GM12873 (cell line): ENCODE results near the gene FYCO1.

ENCODE experiments used
- TF ChIP-seq, protein P1 (sequence below): IDR thresholded peaks from 2 replicates; pipeline ENCODE4 v1.5.1; 2012; ENCODE audit warnings: low read depth, mild to moderate bottlenecking, moderate library complexity, low read length, control low read depth; ENCODE audit not compliant: insufficient read depth; ENCODE audit errors: missing control alignments

FYCO1 gene

DNA sequence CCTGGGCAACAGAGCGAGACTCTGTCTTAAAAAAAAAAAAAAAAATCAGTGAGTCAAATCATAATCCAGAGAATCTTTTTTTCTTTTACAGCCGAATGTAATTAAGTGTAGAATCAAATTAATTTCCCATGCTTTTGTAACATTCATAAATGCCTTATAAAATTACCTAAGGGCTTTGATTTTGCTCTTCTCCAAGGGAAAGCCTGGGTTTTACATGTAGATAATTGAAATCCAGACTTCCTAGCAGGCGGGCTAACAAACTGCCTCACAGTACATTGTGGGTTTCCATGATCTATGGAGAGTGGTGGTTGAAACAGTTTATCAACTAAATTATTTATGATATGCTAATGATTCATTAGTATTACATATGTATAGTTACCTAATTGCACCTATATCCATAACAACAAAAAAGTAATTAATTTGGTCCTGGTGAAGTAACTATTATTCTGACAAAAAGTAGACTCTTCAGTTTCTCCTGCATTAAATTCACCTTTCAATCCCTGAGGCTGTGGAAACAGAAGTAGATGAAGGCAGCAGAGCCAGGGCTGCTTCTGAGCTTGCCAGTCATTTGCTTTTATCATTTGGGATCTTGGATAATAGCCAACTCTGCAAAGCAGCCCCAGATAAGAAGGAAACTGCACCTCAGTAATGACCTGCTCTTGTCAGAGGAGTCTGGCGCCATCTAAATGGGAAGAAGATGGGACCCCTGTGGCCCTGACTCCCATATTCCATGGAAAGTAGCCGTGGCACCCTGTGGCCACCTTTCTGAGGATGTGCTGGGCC is 99.7 kb downstream of the FYCO1 start:
- TF ChIP-seq, protein P1, sequence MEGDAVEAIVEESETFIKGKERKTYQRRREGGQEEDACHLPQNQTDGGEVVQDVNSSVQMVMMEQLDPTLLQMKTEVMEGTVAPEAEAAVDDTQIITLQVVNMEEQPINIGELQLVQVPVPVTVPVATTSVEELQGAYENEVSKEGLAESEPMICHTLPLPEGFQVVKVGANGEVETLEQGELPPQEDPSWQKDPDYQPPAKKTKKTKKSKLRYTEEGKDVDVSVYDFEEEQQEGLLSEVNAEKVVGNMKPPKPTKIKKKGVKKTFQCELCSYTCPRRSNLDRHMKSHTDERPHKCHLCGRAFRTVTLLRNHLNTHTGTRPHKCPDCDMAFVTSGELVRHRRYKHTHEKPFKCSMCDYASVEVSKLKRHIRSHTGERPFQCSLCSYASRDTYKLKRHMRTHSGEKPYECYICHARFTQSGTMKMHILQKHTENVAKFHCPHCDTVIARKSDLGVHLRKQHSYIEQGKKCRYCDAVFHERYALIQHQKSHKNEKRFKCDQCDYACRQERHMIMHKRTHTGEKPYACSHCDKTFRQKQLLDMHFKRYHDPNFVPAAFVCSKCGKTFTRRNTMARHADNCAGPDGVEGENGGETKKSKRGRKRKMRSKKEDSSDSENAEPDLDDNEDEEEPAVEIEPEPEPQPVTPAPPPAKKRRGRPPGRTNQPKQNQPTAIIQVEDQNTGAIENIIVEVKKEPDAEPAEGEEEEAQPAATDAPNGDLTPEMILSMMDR = no peak

DNA sequence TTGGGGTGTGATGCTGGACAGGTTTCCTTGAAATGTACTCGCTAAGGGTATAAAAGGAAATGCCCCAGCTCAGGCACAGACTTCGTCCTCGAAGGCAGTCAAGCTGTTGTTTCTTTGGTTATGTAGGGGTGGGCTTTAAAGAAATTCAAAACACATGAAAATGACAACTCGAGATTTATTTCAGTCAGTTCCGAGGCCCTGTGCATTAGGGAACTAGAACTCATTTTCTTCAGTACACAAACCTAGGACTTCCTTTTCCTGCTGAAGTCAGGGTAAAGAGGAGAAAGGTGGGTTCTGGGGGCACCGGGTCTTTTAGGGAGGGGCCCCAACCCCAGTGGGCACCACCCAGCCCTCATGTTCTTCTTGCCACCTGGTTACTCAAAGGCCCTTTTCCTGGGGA is 101.6 kb downstream of the FYCO1 start:
- TF ChIP-seq, protein P1 = no peak

DNA sequence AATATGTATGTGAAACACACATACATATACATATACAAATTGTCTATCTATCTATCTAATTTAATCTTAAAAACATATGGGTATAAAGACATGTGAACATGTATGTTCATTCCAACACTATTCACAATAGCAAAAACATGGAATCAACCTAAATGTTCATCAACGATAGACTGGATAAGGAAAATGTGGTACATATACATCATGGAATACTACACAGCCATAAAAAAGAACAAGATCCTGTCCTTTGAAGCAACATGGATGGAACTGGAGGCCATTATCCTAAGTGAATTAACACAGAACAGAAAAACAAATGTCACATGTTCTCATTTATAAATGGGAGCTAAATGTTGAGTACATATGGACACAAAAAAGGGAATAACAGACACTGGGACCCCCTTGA is 103.5 kb downstream of the FYCO1 start:
- TF ChIP-seq, protein P1 = no peak

DNA sequence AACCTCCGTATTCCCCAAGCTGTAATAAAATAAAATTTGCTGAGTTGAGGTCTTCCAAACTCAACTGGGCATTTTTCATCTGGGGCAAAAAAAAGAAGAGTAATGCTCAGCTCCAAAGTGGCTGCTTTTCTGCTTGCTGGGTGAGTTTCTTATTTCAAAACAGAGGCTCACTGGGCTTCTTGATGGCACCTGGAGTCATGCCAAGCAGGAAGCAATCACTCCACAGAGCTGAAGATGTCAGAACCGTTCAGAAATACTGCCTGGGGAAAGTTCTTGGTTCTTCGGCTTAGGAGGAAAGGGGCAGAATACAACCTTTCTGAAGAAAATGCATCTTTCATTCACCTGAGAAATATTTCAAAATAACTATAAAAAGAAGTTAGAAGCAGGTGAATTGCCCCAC is 105.2 kb downstream of the FYCO1 start:
- TF ChIP-seq, protein P1 = no peak

DNA sequence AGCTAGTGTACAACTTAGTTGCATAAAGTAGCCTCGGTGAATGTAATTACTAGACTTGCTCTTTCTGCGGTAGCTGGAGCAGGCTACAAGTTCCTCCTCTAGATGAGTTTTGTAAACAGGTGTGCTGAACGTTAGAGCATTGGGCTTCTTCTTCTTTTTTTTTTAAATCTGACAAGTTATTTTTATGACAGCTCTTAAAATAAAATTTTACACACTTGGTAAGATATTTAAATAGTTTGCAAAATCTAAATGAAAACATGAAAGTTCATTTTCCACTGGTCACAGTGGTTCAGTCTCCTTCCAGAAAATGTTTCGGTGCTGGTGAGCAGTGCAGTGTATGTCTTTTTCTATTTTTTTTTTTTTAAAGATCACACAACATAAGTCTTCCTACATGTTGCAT is 106.3 kb downstream of the FYCO1 start:
- TF ChIP-seq, protein P1 = no peak

DNA sequence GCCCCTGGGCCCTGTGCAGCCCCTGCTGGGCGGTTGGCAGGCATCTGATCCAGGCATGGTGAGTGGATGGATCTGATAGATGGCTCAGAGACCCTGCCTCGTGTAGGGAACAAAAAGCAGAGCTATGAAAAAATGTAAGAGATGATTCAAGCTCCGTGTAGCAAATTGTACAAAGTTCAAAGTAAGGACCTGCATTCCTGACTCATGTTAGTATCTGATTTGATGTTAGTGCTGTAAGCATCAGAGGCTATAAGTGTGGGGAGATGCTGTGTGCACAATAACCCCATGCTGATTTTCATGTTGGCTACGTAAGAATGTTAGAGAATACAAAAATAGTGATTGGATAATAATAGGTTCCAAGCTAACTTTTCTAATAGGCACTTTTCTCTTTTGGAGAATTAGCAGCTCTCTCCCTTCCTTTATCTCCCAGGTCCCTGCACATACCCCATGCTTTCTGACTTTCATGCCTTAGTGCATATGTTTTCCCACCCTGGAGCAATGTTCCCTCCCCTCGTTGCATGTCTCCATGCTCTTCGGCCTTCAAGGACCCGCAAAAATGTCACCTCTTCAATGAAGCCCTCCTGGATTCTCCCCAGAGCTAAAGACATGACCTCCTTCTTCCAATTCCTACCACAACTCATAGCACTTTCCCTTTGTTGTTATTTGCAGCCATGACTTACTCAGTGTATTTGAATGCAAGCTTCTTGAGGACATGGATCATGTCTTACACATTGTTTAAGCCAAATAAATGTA is 107.7 kb downstream of the FYCO1 start:
- TF ChIP-seq, protein P1 = no peak

DNA sequence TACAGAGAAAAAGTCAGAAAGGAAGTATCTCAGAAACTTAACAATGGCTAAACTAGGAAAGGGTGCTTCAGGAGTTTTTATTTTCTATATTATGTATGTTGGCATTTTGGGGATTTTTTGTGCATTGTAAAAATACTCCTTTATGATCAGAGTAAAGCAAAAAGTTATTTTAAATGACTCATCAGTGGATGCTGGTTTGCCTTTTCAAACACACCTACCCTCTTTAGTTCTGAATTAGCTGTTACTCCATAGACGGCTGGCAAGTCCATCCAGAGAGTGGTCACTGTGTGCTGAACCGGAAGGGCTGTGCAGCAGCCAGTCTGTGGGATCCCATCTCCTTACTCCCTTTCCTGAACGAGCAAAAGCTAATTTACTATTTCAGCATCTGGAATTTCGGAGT is 108.3 kb downstream of the FYCO1 start:
- TF ChIP-seq, protein P1 = no peak
